Measurements from ENCODE around the gene MCM3AP.

- TF ChIP-seq REST (IDR thresholded peaks at IDR 0.05; ENCODE audit: low read depth), result no peak
- TF ChIP-seq MAX (IDR thresholded peaks at IDR 0.05), result no peak
- TF ChIP-seq SIN3A (IDR thresholded peaks at IDR 0.05; ENCODE audit: low read depth), result no peak
- no peak for TF ChIP-seq CTCF (IDR thresholded peaks at IDR 0.05 in 2 of 3, conservative IDR thresholded peaks at IDR 0.05 in 1 of 3; ENCODE audit: borderline replicate concordance in 1 of 3, insufficient read depth in 1 of 3, low read depth in 2 of 3, low read length in 2 of 3)
- TF ChIP-seq EZH2phosphoT487 (IDR thresholded peaks at IDR 0.05; ENCODE audit: borderline replicate concordance), result no peak
- TF ChIP-seq ZNF274 (IDR thresholded peaks at IDR 0.05; ENCODE audit: low read depth, low read length), result no peak
- TF ChIP-seq ZFX (IDR thresholded peaks at IDR 0.05), result no peak
- no peak for TF ChIP-seq RAD21 (IDR thresholded peaks at IDR 0.05; ENCODE audit: low read depth)
- no peak for TF ChIP-seq EGR1 (IDR thresholded peaks at IDR 0.05; ENCODE audit: low read depth)
- TF ChIP-seq POLR2A (IDR thresholded peaks at IDR 0.05; ENCODE audit: borderline replicate concordance, extremely low read depth, insufficient read depth, insufficient read length), result no peak
- no peak for TF ChIP-seq EZH2 (IDR thresholded peaks at IDR 0.05)
- no peak for TF ChIP-seq ATF3 (IDR thresholded peaks at IDR 0.05)
Measured at GRCh38 chr21:46322351-46323226, 37.2 kb upstream of the MCM3AP start.
